Bronchial epithelial cell (primary cell): ENCODE data around the gene MORC2. TPM values are rescaled to one million over a fixed set of nuclear protein-coding genes. Genes with fewer than 3 reads are reported as not detected.

Experiments
- DNase-seq: peaks from one replicate; pipeline ENCODE4 v3.0.0-alpha.2; 2010; ENCODE audit warnings: low read depth
- FAIRE-seq: peaks from 2 replicates; lab custom pipeline; 2011; peaks lifted over from hg19 to GRCh38; lab: Jason Lieb, UNC
- H3K27me3 ChIP-seq: 2 replicates; pipeline ENCODE4 v1.5.1; 2011; ENCODE audit warnings: low read length; ENCODE audit not compliant: control insufficient read depth, insufficient read depth
- H3K36me3 ChIP-seq: 2 replicates; pipeline ENCODE4 v1.5.1; 2011; ENCODE audit warnings: low read length; ENCODE audit not compliant: control insufficient read depth, insufficient read depth
- H3K4me3 ChIP-seq: 2 replicates; pipeline ENCODE4 v1.5.1; 2011; ENCODE audit warnings: mild to moderate bottlenecking, low read depth, low read length, control low read depth
- CTCF ChIP-seq: IDR thresholded peaks from 2 replicates; pipeline ENCODE4 v1.5.1; 2011; ENCODE audit warnings: mild to moderate bottlenecking, moderate library complexity, low read length, control low read depth, inconsistent platforms; ENCODE audit not compliant: insufficient read depth, severe bottlenecking
- total RNA-seq: library from RNA; depleted of rRNA; stranded (reverse); fragments of >200 nt; gene quantifications from 2 replicates; pipeline ENCODE4 v1.2.1, GENCODE V29; 2014

Gene MORC2
- total RNA-seq, 1 donor from 2014 or later, result 12.6 TPM

DNA sequence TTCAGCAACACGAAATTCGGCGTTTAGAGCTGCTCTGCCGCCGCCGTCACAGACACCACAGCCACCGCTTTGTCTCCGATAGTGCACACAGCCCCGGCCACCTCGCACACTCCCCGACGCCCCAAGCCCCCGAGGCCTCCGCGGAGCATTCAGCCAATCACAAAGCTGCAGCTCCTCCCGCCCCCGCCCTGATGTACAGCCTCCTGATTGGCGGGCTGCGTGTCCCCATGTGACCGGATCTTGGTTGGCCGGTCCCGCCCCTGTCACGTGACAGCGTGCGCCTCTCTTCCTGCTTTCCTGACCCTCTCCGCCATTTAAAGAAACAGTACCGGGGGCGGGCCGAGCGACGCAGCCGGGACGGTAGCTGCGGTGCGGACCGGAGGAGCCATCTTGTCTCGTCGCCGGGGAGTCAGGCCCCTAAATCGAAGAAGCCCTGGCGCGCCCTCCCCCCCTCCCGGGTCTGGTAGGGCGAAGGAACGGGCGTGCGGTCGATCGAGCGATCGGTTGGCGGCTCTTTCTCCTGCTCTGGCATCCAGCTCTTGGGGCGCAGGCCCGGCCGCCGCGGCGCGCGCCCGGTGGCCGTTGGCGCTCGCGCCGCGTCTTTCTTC is 454 bp upstream of the MORC2 start, which contains the start of gene TUG1:
Gene TUG1, plus strand, starts transcription at position 342 of the 608 bp plus-strand sequence.
- peaks cover 11% of the 10 kb centered on the region for H3K36me3 ChIP-seq
- FAIRE-seq, result peak; percentile 36
- no peak for TF ChIP-seq CTCF
- peak; percentile 90 for DNase-seq
- H3K27me3 ChIP-seq, result no peaks in the 10 kb centered on the region
- H3K4me3 ChIP-seq, result peak within 1 kb of the TSS; percentile 59

DNA sequence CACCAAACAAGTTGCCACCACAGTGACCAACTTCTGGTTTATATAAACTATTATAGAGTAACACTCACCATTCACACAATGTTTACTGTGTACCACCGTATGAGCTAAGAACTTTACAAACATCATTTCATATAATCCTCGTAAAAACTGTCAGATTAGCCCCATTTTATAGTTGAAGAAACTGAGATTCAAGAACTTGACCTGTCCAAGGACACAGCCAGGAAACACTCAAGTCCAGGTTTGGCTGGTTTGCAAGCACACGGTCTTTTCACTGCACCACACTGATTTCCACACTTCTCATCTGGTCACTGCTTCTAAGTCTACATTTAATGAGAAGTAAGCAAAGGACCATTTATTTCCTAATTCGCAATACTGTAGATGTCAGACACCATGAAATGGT is 3.7 kb downstream of the MORC2 start:
- DNase-seq, result no peak
- FAIRE-seq, result no peak
- no peak for TF ChIP-seq CTCF

DNA sequence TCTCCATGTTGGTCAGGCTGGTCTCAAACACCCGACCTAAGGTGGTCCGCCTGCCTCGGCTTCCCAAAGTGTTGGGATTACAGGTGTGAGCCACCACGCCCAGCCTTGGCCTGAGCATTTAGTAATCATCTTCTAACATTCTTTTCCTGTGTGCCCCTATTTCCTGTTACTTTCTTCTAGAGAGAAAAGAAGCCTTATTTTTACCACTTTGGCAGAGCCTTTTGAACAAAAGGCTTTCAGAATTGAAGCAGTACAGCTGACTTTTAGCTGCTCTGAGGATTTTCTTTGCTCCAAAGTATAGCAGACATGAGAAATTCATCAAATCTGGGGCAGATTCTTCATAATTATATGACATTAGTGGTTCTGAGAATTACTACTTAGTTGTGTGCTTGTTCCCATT is 13.4 kb downstream of the MORC2 start:
- DNase-seq (no peak), FAIRE-seq (no peak)
- Histone ChIP-seq H3K4me3 (no peak overlapping the region), H3K27me3 (no peaks in the 10 kb centered on the region), H3K36me3 (peaks cover 6% of the 10 kb centered on the region)
- no peak for TF ChIP-seq CTCF

More for the DNA sequence above, 3.7 kb downstream of the MORC2 start:
- Histone ChIP-seq H3K4me3 (no peak overlapping the region), H3K27me3 (no peaks in the 10 kb centered on the region), H3K36me3 (no peaks in the 10 kb centered on the region)

DNA sequence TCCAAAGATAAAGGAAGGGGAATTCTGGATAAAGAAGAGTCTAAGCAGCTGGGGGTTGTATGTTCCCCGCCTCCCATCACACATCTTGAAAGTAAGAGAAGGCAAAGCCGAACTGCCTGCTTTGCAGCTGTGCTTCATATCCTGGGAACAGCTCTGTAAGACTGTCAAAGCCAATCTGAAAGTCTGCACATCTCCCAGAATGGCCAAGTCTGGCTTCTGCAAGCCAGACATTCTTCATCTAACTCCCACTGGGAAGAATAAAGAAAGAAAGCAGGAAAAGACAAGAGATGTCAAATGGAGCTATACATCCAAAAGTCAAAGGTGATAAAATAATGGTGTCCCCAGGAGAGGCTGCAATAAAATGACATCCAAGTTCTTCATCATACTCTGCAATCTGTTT is 15.4 kb downstream of the MORC2 start:
- H3K4me3 ChIP-seq, result no peak overlapping the region
- peaks cover 14% of the 10 kb centered on the region for H3K36me3 ChIP-seq
- no peak for FAIRE-seq
- no peaks in the 10 kb centered on the region for H3K27me3 ChIP-seq
- DNase-seq, result no peak
- no peak for TF ChIP-seq CTCF

DNA sequence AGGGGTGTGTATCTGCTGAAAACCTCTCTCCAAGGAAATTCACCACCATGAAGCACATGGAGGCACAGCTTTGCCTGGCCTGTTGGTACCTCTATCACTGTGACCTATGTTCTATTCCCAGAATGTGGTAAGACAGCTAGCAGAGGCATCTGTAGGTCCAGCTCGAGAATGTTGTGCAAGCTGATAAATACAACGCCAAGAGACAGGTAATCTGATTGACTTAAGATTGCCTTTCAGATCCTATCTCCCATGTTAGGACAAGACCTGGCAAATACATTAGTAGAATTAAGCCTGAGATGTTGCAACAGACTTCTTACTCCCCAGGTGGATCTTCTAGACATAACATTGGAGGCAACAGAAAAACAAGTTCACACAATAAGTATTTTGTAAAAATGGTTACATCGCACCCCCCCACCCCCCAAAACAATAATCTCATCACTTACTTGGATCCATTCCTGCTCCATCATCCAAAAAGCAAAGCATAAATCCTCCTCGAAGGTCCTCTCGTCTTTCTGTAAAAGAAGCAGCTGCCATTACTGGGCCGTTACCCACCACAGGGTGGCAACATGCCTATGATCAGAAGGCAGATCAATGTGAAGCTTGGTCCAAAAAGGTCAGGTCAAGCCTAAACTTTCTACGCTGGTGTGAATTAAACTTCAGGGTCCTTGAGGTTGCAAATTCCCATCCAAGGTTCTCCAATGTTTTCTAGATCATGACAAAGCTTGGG is 18.5 kb downstream of the MORC2 start:
- Histone ChIP-seq H3K27me3 (no peaks in the 10 kb centered on the region), H3K36me3 (peaks cover 16% of the 10 kb centered on the region), H3K4me3 (no peak overlapping the region)
- FAIRE-seq (no peak), DNase-seq (peak; percentile 4)
- no peak for TF ChIP-seq CTCF
